Lower leg skin (tissue), 4 donors: ENCODE data around the gene DCLK2. TPM values are rescaled to one million over a fixed set of nuclear protein-coding genes. Genes with fewer than 3 reads are reported as not detected.

Source experiments
- DNase-seq, 2 donors: peaks; one replicate each; pipeline ENCODE4 v3.0.0-alpha.2; 2019; ENCODE audit warnings: low spot score in 2 of 2
- H3K4me3 ChIP-seq: fragments of 200-600 bp; sonication (generic); 2 replicates; pipeline ENCODE4 v1.5.1; 2017; ENCODE audit warnings: mild to moderate bottlenecking, low read depth; ENCODE audit not compliant: poor library complexity, severe bottlenecking
- CTCF ChIP-seq, 3 donors: fragments of 450-650 bp; IDR thresholded peaks; one replicate each; pipeline ENCODE4 v1.5.1; 2016; ENCODE audit warnings: antibody characterized with exemption in 3 of 3, mild to moderate bottlenecking in 3 of 3, moderate library complexity in 2 of 3
- POLR2A ChIP-seq, 2 donors: fragments of 450-650 bp; IDR thresholded peaks; one replicate each; pipeline ENCODE4 v1.6.1; 2016 to 2017; ENCODE audit warnings: antibody characterized with exemption in 2 of 2, mild to moderate bottlenecking in 1 of 2, moderate library complexity in 1 of 2
- WGBS, 2 donors: methylation state at CpG; one replicate each; pipeline ENCODE4 v1.1.5; 2018; 5-methylcytosine and 5-hydroxymethylcytosine counted together
- intact Hi-C: fragments of 100-400 bp; cut with DNase I; formaldehyde crosslinking; loops from one replicate; pipeline ENCODE4 v1.15.0; 2023; ENCODE audit warnings: low total_unique reads
- total RNA-seq, 4 donors: library from RNA; depleted of rRNA; stranded (reverse); fragments of >200 nt; gene quantifications; one replicate each; pipeline ENCODE4 v1.1.0, GENCODE V29; 2016

The DCLK2 gene
- total RNA-seq: 1 to 10 TPM in 3 of 4 donors, under 1 TPM in 1; 0.59 to 2.3 (median 1.5) TPM

DNA sequence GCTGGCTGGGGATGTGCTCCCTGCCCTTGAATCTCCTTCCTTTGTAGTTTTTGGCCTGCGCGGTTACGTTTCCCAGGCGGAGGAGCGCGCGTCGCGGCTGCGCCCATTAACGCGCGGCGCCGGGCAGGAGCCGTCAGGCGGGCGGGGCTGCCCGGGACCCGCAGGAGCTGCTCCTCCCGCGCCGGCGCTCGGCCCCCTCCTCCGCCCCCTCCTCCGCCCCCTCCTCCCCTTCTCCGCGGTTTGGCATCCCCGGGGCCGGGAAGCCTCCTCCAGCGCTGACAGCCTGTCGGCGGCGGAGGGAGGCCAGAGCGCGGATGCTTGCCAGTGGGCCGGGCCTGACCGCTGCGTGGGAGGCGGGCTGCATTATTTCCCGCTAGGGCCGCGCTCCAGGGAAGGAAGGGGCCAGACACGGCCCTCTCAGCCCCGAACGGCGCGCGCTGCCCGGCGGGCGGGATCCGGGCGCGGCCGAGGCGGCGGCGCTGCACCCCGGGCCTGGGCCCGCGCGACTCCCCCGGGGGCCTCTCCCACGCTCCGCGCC is at the start of gene DCLK2:
Gene DCLK2 (plus strand): TSS at position 405 of the 538 bp plus-strand sequence. CDS start 583 bp downstream, outside the sequence.
- DNase-seq: peak; percentile 29 to 94
- TF ChIP-seq CTCF (IDR thresholded peaks at IDR 0.05): no peak
- TF ChIP-seq POLR2A (IDR thresholded peaks at IDR 0.05): no peak
- 0 to 1% methylated on average over 28 to 31 of the region's 68 CpGs for WGBS, 2 donors
- intact Hi-C loops: no loop called here
- H3K4me3 ChIP-seq: peak within 1 kb of the TSS; percentile 66

- intact Hi-C loops: no loop called here
- TF ChIP-seq POLR2A (IDR thresholded peaks at IDR 0.05): no peak
- TF ChIP-seq CTCF (IDR thresholded peaks at IDR 0.05): no peak
- WGBS, 2 donors: 84 to 92% methylated on average over 7 of the region's 7 CpGs
- H3K4me3 ChIP-seq: no peak overlapping the region
- no peak for DNase-seq
Measured at GRCh38 chr4:150032541-150032940, 45.7 kb upstream of the DCLK2 start.

- no peak for TF ChIP-seq POLR2A (IDR thresholded peaks at IDR 0.05)
- TF ChIP-seq CTCF (IDR thresholded peaks at IDR 0.05): no peak
- WGBS, 2 donors: 77 to 78% methylated on average over 4 of the region's 4 CpGs
Measured at GRCh38 chr4:150033081-150033480, 45.2 kb upstream of the DCLK2 start.

GRCh38 chr4:150033901-150034300 is 44.3 kb upstream of the DCLK2 start:
- intact Hi-C loops: no loop called here
- no peak for DNase-seq
- WGBS, 2 donors: 21 to 33% methylated on average over 2 of the region's 2 CpGs
- TF ChIP-seq CTCF (IDR thresholded peaks at IDR 0.05) (no peak), POLR2A (IDR thresholded peaks at IDR 0.05) (no peak)
- H3K4me3 ChIP-seq: no peak overlapping the region

More at GRCh38 chr4:150033081-150033480, 45.2 kb upstream of the DCLK2 start:
- no peak overlapping the region for H3K4me3 ChIP-seq
- intact Hi-C loops: no loop called here
- DNase-seq: no peak

DNA sequence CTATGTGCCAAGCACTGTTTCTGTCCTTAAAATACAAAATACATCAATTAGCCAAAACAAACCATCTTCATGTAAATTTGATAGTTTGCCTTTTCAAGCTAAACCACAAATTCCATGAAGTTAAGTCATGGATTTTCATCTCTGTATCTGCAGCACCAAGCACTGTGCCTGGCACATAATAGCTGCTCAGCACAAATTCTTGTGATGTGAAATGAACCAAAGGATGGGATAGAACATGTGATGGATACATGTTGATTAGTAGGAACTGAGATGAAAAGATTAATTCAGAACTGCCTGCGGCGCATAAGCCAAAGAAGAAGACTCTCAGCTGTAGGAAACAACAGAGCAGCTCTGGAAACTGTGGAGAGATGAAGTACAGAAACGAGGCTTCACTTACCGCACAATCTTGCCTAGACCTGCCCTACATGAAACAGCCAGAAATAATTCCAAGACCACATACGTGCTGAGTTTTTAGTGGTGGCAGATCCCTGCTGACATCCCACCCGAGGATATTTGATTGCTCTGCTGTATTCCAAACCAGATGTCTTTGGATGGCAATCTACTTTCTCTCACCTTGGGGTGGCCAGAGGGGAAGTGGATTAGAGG is 40.9 kb upstream of the DCLK2 start:
- TF ChIP-seq POLR2A (IDR thresholded peaks at IDR 0.05): no peak
- no peak for TF ChIP-seq CTCF (IDR thresholded peaks at IDR 0.05)
- WGBS, 2 donors: 26 to 30% methylated on average over 6 of the region's 6 CpGs
- intact Hi-C loops: no loop called here
- no peak for DNase-seq
- H3K4me3 ChIP-seq: no peak overlapping the region
